WTC11 (cell line): ENCODE data around the gene GOLGA2. TPM values are rescaled to one million over a fixed set of nuclear protein-coding genes. Genes with fewer than 3 reads are reported as not detected.
A peak's percentile ranks its signal among the peaks of the same experiment; 100 is the strongest.

Experiments used
- ATAC-seq: fragments of 200-7000 bp; cut with Tn5 transposase; 2 replicates; pipeline ENCODE4 v1.10.0; 2021; ENCODE audit warnings: mild to moderate bottlenecking, moderate library complexity
- CTCF ChIA-PET: fragments of 300-600 bp; sonication (Branson Sonifier 250); formaldehyde crosslinking; loops from one replicate; lab custom pipeline; 2021; ENCODE audit warnings: antibody characterized with exemption; lab: Charles Lee
- POLR2A ChIA-PET: fragments of 350-600 bp; sonication (Branson Sonifier 250); formaldehyde crosslinking; loops from one replicate; lab custom pipeline; 2021; ENCODE audit warnings: antibody characterized with exemption; lab: Charles Lee
- DNase-seq: peaks from one replicate; pipeline ENCODE4 v3.0.0; 2021; ENCODE audit warnings: low spot score
- H3K27ac Mint-ChIP-seq: 2 replicates; pipeline ENCODE4 v1.8.0; 2021; ENCODE audit warnings: mixed read lengths
- H3K27me3 Mint-ChIP-seq: 2 replicates; pipeline ENCODE4 v1.8.0; 2021; ENCODE audit warnings: low read depth, mild to moderate bottlenecking, moderate library complexity, mixed read lengths
- H3K36me3 Mint-ChIP-seq: 2 replicates; pipeline ENCODE4 v1.8.0; 2021; ENCODE audit warnings: mixed read lengths
- H3K4me1 Mint-ChIP-seq: 2 replicates; pipeline ENCODE4 v1.8.0; 2022; ENCODE audit warnings: mixed read lengths
- H3K4me3 Mint-ChIP-seq: 2 replicates; pipeline ENCODE4 v1.8.0; 2021; ENCODE audit warnings: mild to moderate bottlenecking, moderate library complexity, mixed read lengths
- H3K9me3 Mint-ChIP-seq: 2 replicates; pipeline ENCODE4 v1.8.0; 2021; ENCODE audit warnings: mixed read lengths
- ARID4B ChIP-seq: sonication (generic); formaldehyde crosslinking; IDR thresholded peaks from 2 replicates; pipeline ENCODE4 v1.8.0; 2023; ENCODE audit warnings: missing genetic modification reagents, mild to moderate bottlenecking, borderline replicate concordance
- CDX4 ChIP-seq: fragments of 250-450 bp; sonication (Bioruptor Pico); IDR thresholded peaks from 2 replicates; pipeline ENCODE4 v1.9.0; 2021; ENCODE audit warnings: moderate library complexity, mild to moderate bottlenecking, inconsistent platforms, borderline replicate concordance
- CREB1 ChIP-seq: sonication (generic); formaldehyde crosslinking; IDR thresholded peaks from 2 replicates; pipeline ENCODE4 v1.8.0; 2023; ENCODE audit warnings: mild to moderate bottlenecking, missing genetic modification reagents
- E2F1 ChIP-seq: sonication (generic); formaldehyde crosslinking; IDR thresholded peaks from 2 replicates; pipeline ENCODE4 v1.8.0; 2022; ENCODE audit warnings: mild to moderate bottlenecking, missing genetic modification reagents
- E2F5 ChIP-seq: sonication (generic); formaldehyde crosslinking; IDR thresholded peaks from 2 replicates; pipeline ENCODE4 v1.8.1; 2022; ENCODE audit warnings: mild to moderate bottlenecking, moderate library complexity, missing genetic modification reagents
- GRHL2 ChIP-seq: fragments of 250-450 bp; sonication (Bioruptor Pico); IDR thresholded peaks from 2 replicates; pipeline ENCODE4 v1.8.0; 2022; ENCODE audit warnings: mild to moderate bottlenecking, moderate library complexity; ENCODE audit not compliant: insufficient replicate concordance, severe bottlenecking
- GTF2I ChIP-seq: fragments of 250-450 bp; sonication (Bioruptor Pico); conservative IDR thresholded peaks from 2 replicates; pipeline ENCODE4 v1.4.0; 2021; ENCODE audit warnings: mild to moderate bottlenecking
- HMGA2 ChIP-seq: fragments of 250-450 bp; sonication (Bioruptor Pico); IDR thresholded peaks from 2 replicates; pipeline ENCODE4 v1.4.0; 2021; ENCODE audit warnings: mild to moderate bottlenecking, moderate library complexity
- KAT7 ChIP-seq: sonication (generic); formaldehyde crosslinking; IDR thresholded peaks from 2 replicates; pipeline ENCODE4 v1.8.1; 2023; ENCODE audit warnings: missing genetic modification reagents, mild to moderate bottlenecking, borderline replicate concordance
- MXD4 ChIP-seq: fragments of 250-450 bp; sonication (Bioruptor Pico); IDR thresholded peaks from 2 replicates; pipeline ENCODE4 v1.8.0; 2021; ENCODE audit warnings: mild to moderate bottlenecking, moderate library complexity, borderline replicate concordance
- SOX15 ChIP-seq: fragments of 250-450 bp; sonication (Bioruptor Pico); IDR thresholded peaks from 2 replicates; pipeline ENCODE4 v1.9.0; 2021; ENCODE audit warnings: mild to moderate bottlenecking
- SP1 ChIP-seq: sonication (generic); formaldehyde crosslinking; conservative IDR thresholded peaks from 2 replicates; pipeline ENCODE4 v1.8.1; 2022; ENCODE audit warnings: missing genetic modification reagents
- STAT6 ChIP-seq: sonication (generic); formaldehyde crosslinking; conservative IDR thresholded peaks from 2 replicates; pipeline ENCODE4 v1.8.1; 2023; ENCODE audit warnings: mild to moderate bottlenecking, low read depth, missing genetic modification reagents, moderate library complexity
- TP53 ChIP-seq: sonication (generic); formaldehyde crosslinking; IDR thresholded peaks from 2 replicates; pipeline ENCODE4 v1.8.1; 2023; ENCODE audit warnings: mild to moderate bottlenecking, missing genetic modification reagents
- ZBTB43 ChIP-seq: sonication (generic); formaldehyde crosslinking; IDR thresholded peaks from 2 replicates; pipeline ENCODE4 v1.8.1; 2023; ENCODE audit warnings: mild to moderate bottlenecking, missing genetic modification reagents
- ZNF512 ChIP-seq: sonication (generic); formaldehyde crosslinking; IDR thresholded peaks from 2 replicates; pipeline ENCODE4 v1.8.1; 2022; ENCODE audit warnings: missing genetic modification reagents, borderline replicate concordance
- ZSCAN18 ChIP-seq: fragments of 250-450 bp; sonication (Bioruptor Pico); IDR thresholded peaks from 2 replicates; pipeline ENCODE4 v2.1.2; 2022; ENCODE audit warnings: mild to moderate bottlenecking, moderate library complexity
- total RNA-seq: library from RNA; stranded (reverse); gene quantifications from 3 replicates; pipeline ENCODE4 v1.2.3, GENCODE V29; 2021

Gene GOLGA2
- total RNA-seq, 1 experiment from 2014 or later = 66.3 TPM

GRCh38 chr9:128285033-128285784 is 9.4 kb upstream of the GOLGA2 start:
- Mint-ChIP-seq H3K9me3 (no peaks in the 10 kb centered on the region), H3K27me3 (no peaks in the 10 kb centered on the region), H3K27ac (no peak overlapping the region), H3K4me1 (no peaks in the 10 kb centered on the region), H3K4me3 (no peak overlapping the region), H3K36me3 (peaks cover 11% of the 10 kb centered on the region)
- DNase-seq = no peak
- ATAC-seq = peak; percentile 43; the same call in 1 of the 2 replicates
- CTCF ChIA-PET = interaction anchor here (0.6 to 1.5 kb wide), 3 partner anchors 10 to 130 kb away, joined by 3 to 6 read pairs (median 3); no protein-coding TSS in a partner anchor
- no peak for TF ChIP-seq SP1
- TF ChIP-seq ZNF512 (CRISPR knock-in tag) = no peak
- no peak for TF ChIP-seq ARID4B (CRISPR knock-in tag)
- TF ChIP-seq MXD4 (CRISPR knock-in tag) = no peak
- no peak for TF ChIP-seq TP53 (CRISPR knock-in tag)
- TF ChIP-seq STAT6 = no peak
- no peak for TF ChIP-seq CREB1 (CRISPR knock-in tag)
- POLR2A ChIA-PET = no interaction called here

GRCh38 chr9:128282500-128282899 is 6.7 kb upstream of the GOLGA2 start:
- ChIA-PET POLR2A (no interaction called here), CTCF (no interaction called here)
- TF ChIP-seq KAT7 (CRISPR knock-in tag) (no peak), ZBTB43 (CRISPR knock-in tag) (no peak), GRHL2 (CRISPR knock-in tag) (no peak), ZSCAN18 (CRISPR knock-in tag) (no peak), E2F5 (no peak), GTF2I (no peak), HMGA2 (CRISPR knock-in tag) (no peak), E2F1 (CRISPR knock-in tag) (no peak), CDX4 (CRISPR knock-in tag) (no peak), SOX15 (CRISPR knock-in tag) (no peak)

More at GRCh38 chr9:128282500-128282899, 6.7 kb upstream of the GOLGA2 start:
- no peaks in the 10 kb centered on the region for H3K27me3 Mint-ChIP-seq
- peaks cover 3% of the 10 kb centered on the region; the same call in 1 of the 2 replicates for H3K36me3 Mint-ChIP-seq
- H3K4me3 Mint-ChIP-seq = no peak overlapping the region
- no peak for ATAC-seq
- H3K27ac Mint-ChIP-seq = no peak overlapping the region
- peaks cover 1% of the 10 kb centered on the region for H3K4me1 Mint-ChIP-seq
- H3K9me3 Mint-ChIP-seq = no peaks in the 10 kb centered on the region
- DNase-seq = no peak
